Stimulated activated CD8-positive, alpha-beta memory T cell treated with anti-CD3 and anti-CD28 coated beads, Interleukin-15, amount 100 ng/mL, for 24 hours (primary cell): ENCODE measurements around the gene SERTAD1.

Experiments used
- DNase-seq: peaks from one replicate; pipeline ENCODE4 v3.0.0-alpha.2; 2020; ENCODE audit warnings: low read depth

SERTAD1 gene

DNA sequence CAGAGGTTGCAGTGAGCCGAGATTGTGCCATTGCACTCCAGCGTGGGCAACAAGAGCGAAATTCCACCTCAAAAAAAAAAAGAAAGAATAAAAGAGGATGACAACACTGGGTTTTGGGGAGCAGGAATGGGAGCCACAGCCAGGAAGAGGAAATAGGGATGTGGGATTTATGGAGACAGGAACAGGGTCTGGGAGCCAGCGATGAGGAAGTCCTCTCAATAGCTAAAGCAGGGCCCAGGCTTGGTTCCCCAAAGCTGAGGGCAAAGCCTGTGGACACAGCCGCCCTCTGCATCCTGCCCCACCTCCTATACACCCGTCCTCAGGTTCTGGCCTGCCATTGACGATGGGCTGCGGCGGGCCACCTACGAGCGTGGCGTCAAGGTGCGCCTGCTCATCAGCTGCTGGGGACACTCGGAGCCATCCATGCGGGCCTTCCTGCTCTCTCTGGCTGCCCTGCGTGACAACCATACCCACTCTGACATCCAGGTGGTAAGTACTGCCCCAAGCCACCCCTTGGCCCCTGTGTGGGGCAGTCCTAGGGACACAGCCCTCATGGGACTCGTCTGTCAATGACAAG lies 49.4 kb downstream of the SERTAD1 start:
- no peak for DNase-seq

DNA sequence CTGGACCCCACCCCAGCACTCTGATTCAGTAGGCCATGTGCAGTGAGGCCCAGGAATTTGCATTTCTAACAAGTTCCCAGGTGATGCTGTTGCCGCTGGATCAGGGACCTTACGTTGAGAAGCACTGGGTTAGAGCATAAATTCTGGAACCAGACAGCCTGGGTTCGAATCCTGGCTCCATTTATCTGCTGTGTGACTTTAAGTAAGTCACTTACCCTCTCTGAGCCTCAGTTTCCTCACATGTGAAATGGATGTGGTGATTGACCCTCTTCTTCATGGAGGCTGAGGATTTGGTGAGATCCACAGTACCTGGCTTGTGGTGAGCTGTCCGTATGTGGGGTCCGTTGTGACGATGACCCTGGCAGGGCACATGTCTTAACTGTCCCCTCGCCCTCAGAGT lies 51.7 kb downstream of the SERTAD1 start:
- DNase-seq = no peak

DNA sequence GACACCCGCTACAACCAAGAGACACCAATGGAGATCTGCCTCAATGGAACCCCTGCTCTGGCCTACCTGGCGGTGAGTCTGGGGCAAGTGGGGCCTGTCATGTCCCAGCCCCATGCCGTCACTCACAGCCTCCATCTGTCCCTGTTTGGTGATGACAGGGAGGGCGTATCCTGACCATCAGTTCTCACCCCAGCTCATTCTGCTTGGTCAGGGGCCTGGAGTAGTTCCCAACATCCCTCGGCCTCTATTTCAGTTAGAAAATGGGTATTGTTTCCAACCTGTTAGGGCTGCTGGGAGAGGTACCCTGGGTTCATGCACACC lies 54.0 kb downstream of the SERTAD1 start:
- no peak for DNase-seq
